Liver (tissue), 9 donors: ENCODE results near the gene ARHGEF1. TPM values are rescaled to one million over a fixed set of nuclear protein-coding genes. Genes with fewer than 3 reads are reported as not detected.

ENCODE experiments used
- DNase-seq: peaks from one replicate; pipeline ENCODE4 v3.0.0-alpha.2; 2017; ENCODE audit warnings: low spot score
- H3K27ac ChIP-seq, 2 donors: one replicate each; pipeline ENCODE4 v1.7.0; 2013; ENCODE audit warnings: inconsistent platforms in 2 of 2, low read length in 2 of 2, control low read depth in 1 of 2, low read depth in 1 of 2, mild to moderate bottlenecking in 1 of 2
- H3K27me3 ChIP-seq, 4 donors: one replicate each; pipeline versions ENCODE4 v1.6.1 to v1.7.0; 2013; ENCODE audit warnings: low read length in 3 of 4, inconsistent platforms in 1 of 4, mild to moderate bottlenecking in 1 of 4, moderate library complexity in 1 of 4; ENCODE audit not compliant: control insufficient read depth in 4 of 4, insufficient read depth in 4 of 4
- H3K36me3 ChIP-seq, 4 donors: one replicate each; pipeline versions ENCODE4 v1.6.1 to v1.7.0; 2013; ENCODE audit warnings: low read length in 3 of 4, mild to moderate bottlenecking in 3 of 4, low read depth in 1 of 4, moderate library complexity in 1 of 4; ENCODE audit not compliant: control insufficient read depth in 4 of 4, insufficient read depth in 3 of 4
- H3K4me1 ChIP-seq, 4 donors: one replicate each; pipeline versions ENCODE4 v1.6.1 to v1.7.0; 2013; ENCODE audit warnings: low read length in 3 of 4, mild to moderate bottlenecking in 3 of 4, moderate library complexity in 1 of 4; ENCODE audit not compliant: control insufficient read depth in 4 of 4, insufficient read depth in 4 of 4
- H3K4me3 ChIP-seq, 3 donors: one replicate each; pipeline versions ENCODE4 v1.6.1 to v1.7.0; 2013; ENCODE audit warnings: low read length in 3 of 3, control low read depth in 1 of 3, low read depth in 1 of 3, mild to moderate bottlenecking in 1 of 3
- H3K9ac ChIP-seq, 2 donors: one replicate each; pipeline ENCODE4 v1.7.0; 2013; ENCODE audit warnings: low read length in 2 of 2, mild to moderate bottlenecking in 2 of 2, moderate library complexity in 2 of 2, control low read depth in 1 of 2, low read depth in 1 of 2
- H3K9me3 ChIP-seq, 4 donors: one replicate each; pipeline versions ENCODE4 v1.6.1 to v1.7.0; 2013; ENCODE audit warnings: low read length in 3 of 4; ENCODE audit not compliant: control insufficient read depth in 4 of 4
- ATF3 ChIP-seq: IDR thresholded peaks from 2 replicates; pipeline ENCODE4 v1.6.1; 2016; ENCODE audit warnings: antibody characterized with exemption
- EGR1 ChIP-seq, 2 donors: IDR thresholded peaks; 2 replicates each; pipeline ENCODE4 v1.6.1; 2016 to 2018; ENCODE audit warnings: antibody characterized with exemption in 2 of 2, low read depth in 2 of 2
- FOXA1 ChIP-seq: IDR thresholded peaks from 2 replicates; pipeline ENCODE4 v1.6.1; 2016; ENCODE audit warnings: antibody characterized with exemption
- FOXA2 ChIP-seq: IDR thresholded peaks from 2 replicates; pipeline ENCODE4 v1.6.1; 2016; ENCODE audit warnings: antibody characterized with exemption
- HNF4G ChIP-seq: IDR thresholded peaks from 2 replicates; pipeline ENCODE4 v1.6.1; 2016; ENCODE audit warnings: antibody characterized with exemption
- RAD21 ChIP-seq, 2 donors: IDR thresholded peaks; 2 replicates each; pipeline ENCODE4 v1.6.1; 2016; ENCODE audit warnings: antibody characterized with exemption in 2 of 2, mild to moderate bottlenecking in 2 of 2
- RXRA ChIP-seq, 2 donors: IDR thresholded peaks; 2 replicates each; pipeline ENCODE4 v1.6.1; 2017 to 2018; ENCODE audit warnings: antibody characterized with exemption in 2 of 2, mild to moderate bottlenecking in 1 of 2
- SP1 ChIP-seq: IDR thresholded peaks from 2 replicates; pipeline ENCODE4 v1.6.1; 2018; ENCODE audit warnings: antibody characterized with exemption, mild to moderate bottlenecking
- WGBS: extraction: QIAGEN DNeasy Blood & Tissue Kit; methylation state at CpG from one replicate; pipeline ENCODE4 v1.1.7; 2013; 5-methylcytosine and 5-hydroxymethylcytosine counted together
- polyA plus RNA-seq, 2 donors: library from polyadenylated mRNA; stranded (reverse) in 1 of 2; unstranded in 1 of 2; fragments of 200-250 nt in 1 of 2; fragments of >200 nt in 1 of 2; fragmentation: Nextera tagmentation in 1 of 2; extraction: Ambion mirVana in 1 of 2; gene quantifications; one replicate each; pipeline versions ENCODE4 v1.2.1 to v1.2.3, GENCODE V29; 2013 to 2015
- total RNA-seq, 2 donors: library from RNA; depleted of rRNA; stranded (reverse); fragments of >200 nt; gene quantifications; one replicate each; pipeline ENCODE4 v1.2.3, GENCODE V29; 2014
- TF ChIP-seq, protein P1 (sequence below): IDR thresholded peaks from 2 replicates; pipeline ENCODE4 v1.6.1; 2016; ENCODE audit warnings: antibody characterized with exemption
- TF ChIP-seq, protein P2 (sequence below): IDR thresholded peaks from 2 replicates; pipeline ENCODE4 v1.6.1; 2016; ENCODE audit warnings: antibody characterized with exemption
- TF ChIP-seq, protein P3 (sequence below): IDR thresholded peaks from 2 replicates; pipeline ENCODE4 v1.6.1; 2016; ENCODE audit warnings: antibody characterized with exemption, mild to moderate bottlenecking
- donor health status: healthy.
- donor health status: healthy.
- donor health status: healthy.
- donor health status: healthy.
- donor health status: healthy.

ARHGEF1 gene
- total and polyA plus RNA-seq, 4 donors, result 13.2 to 30.1 (median 18.5) TPM

- no peak overlapping the region for H3K4me3 ChIP-seq
- no peaks in the 10 kb centered on the region for H3K36me3 ChIP-seq
- H3K4me1 ChIP-seq, result no peaks in the 10 kb centered on the region
- DNase-seq, result no peak
- no peaks in the 10 kb centered on the region for H3K9me3 ChIP-seq
- no peak overlapping the region for H3K9ac ChIP-seq
- H3K27me3 ChIP-seq, result peaks cover 0 to 2% (median under 1%) of the 10 kb centered on the region in 4 donors
- H3K27ac ChIP-seq, result no peak overlapping the region
- no peak for TF ChIP-seq SP1
- TF ChIP-seq, protein P1, sequence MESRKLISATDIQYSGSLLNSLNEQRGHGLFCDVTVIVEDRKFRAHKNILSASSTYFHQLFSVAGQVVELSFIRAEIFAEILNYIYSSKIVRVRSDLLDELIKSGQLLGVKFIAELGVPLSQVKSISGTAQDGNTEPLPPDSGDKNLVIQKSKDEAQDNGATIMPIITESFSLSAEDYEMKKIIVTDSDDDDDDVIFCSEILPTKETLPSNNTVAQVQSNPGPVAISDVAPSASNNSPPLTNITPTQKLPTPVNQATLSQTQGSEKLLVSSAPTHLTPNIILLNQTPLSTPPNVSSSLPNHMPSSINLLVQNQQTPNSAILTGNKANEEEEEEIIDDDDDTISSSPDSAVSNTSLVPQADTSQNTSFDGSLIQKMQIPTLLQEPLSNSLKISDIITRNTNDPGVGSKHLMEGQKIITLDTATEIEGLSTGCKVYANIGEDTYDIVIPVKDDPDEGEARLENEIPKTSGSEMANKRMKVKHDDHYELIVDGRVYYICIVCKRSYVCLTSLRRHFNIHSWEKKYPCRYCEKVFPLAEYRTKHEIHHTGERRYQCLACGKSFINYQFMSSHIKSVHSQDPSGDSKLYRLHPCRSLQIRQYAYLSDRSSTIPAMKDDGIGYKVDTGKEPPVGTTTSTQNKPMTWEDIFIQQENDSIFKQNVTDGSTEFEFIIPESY, result no peak
- TF ChIP-seq, protein P2, sequence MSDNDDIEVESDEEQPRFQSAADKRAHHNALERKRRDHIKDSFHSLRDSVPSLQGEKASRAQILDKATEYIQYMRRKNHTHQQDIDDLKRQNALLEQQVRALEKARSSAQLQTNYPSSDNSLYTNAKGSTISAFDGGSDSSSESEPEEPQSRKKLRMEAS, result no peak
- WGBS, result 90% methylated on average over 2 of the region's 2 CpGs
Measured at GRCh38 chr19:41849067-41849466, 33.9 kb upstream of the ARHGEF1 start.

GRCh38 chr19:41850381-41850780, 32.6 kb upstream of the ARHGEF1 start:
- H3K9me3 ChIP-seq, result no peaks in the 10 kb centered on the region
- TF ChIP-seq EGR1 (IDR thresholded peaks at IDR 0.05; ENCODE audit: low read depth in 2 of 2) (no peak), FOXA2 (no peak), RXRA (IDR thresholded peaks at IDR 0.05) (no peak), RAD21 (IDR thresholded peaks at IDR 0.05) (no peak), HNF4G (no peak), ATF3 (no peak), FOXA1 (no peak)
- TF ChIP-seq, protein P3, sequence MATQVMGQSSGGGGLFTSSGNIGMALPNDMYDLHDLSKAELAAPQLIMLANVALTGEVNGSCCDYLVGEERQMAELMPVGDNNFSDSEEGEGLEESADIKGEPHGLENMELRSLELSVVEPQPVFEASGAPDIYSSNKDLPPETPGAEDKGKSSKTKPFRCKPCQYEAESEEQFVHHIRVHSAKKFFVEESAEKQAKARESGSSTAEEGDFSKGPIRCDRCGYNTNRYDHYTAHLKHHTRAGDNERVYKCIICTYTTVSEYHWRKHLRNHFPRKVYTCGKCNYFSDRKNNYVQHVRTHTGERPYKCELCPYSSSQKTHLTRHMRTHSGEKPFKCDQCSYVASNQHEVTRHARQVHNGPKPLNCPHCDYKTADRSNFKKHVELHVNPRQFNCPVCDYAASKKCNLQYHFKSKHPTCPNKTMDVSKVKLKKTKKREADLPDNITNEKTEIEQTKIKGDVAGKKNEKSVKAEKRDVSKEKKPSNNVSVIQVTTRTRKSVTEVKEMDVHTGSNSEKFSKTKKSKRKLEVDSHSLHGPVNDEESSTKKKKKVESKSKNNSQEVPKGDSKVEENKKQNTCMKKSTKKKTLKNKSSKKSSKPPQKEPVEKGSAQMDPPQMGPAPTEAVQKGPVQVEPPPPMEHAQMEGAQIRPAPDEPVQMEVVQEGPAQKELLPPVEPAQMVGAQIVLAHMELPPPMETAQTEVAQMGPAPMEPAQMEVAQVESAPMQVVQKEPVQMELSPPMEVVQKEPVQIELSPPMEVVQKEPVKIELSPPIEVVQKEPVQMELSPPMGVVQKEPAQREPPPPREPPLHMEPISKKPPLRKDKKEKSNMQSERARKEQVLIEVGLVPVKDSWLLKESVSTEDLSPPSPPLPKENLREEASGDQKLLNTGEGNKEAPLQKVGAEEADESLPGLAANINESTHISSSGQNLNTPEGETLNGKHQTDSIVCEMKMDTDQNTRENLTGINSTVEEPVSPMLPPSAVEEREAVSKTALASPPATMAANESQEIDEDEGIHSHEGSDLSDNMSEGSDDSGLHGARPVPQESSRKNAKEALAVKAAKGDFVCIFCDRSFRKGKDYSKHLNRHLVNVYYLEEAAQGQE, result no peak
- TF ChIP-seq, protein P1, result no peak
- H3K4me1 ChIP-seq, result no peaks in the 10 kb centered on the region
- no peak overlapping the region for H3K4me3 ChIP-seq
- H3K36me3 ChIP-seq, result no peaks in the 10 kb centered on the region
- 66% methylated on average over 5 of the region's 5 CpGs for WGBS
- no peak for DNase-seq
- H3K27ac ChIP-seq, result no peak overlapping the region
- peaks cover 0 to 2% (median 0%) of the 10 kb centered on the region in 4 donors for H3K27me3 ChIP-seq
- H3K9ac ChIP-seq, result no peak overlapping the region
